Glutamatergic neuron (in vitro differentiated cells): Measurements from ENCODE around the gene PPME1. TPM values are rescaled to one million over a fixed set of nuclear protein-coding genes. Genes with fewer than 3 reads are reported as not detected.

ENCODE experiments used
- DNase-seq: peaks from one replicate; pipeline ENCODE4 v3.0.0; 2022
- H3K27ac Mint-ChIP-seq: one replicate; pipeline ENCODE4 v1.8.0; 2020; ENCODE audit warnings: mild to moderate bottlenecking, mixed read lengths, inconsistent platforms; ENCODE audit not compliant: unreplicated experiment
- H3K27me3 Mint-ChIP-seq: one replicate; pipeline ENCODE4 v1.8.0; 2020; ENCODE audit warnings: mild to moderate bottlenecking, moderate library complexity, mixed read lengths, inconsistent platforms; ENCODE audit not compliant: unreplicated experiment
- H3K36me3 Mint-ChIP-seq: one replicate; pipeline ENCODE4 v1.8.0; 2020; ENCODE audit warnings: mild to moderate bottlenecking, mixed read lengths, inconsistent platforms; ENCODE audit not compliant: unreplicated experiment
- H3K4me1 Mint-ChIP-seq: one replicate; pipeline ENCODE4 v1.8.0; 2020; ENCODE audit warnings: mild to moderate bottlenecking, low read depth, mixed read lengths, inconsistent platforms; ENCODE audit not compliant: unreplicated experiment
- H3K4me3 Mint-ChIP-seq: one replicate; pipeline ENCODE4 v1.8.0; 2020; ENCODE audit warnings: mild to moderate bottlenecking, mixed read lengths, inconsistent platforms; ENCODE audit not compliant: unreplicated experiment
- H3K9me3 Mint-ChIP-seq: one replicate; pipeline ENCODE4 v1.8.0; 2020; ENCODE audit warnings: mild to moderate bottlenecking, moderate library complexity, mixed read lengths, inconsistent platforms; ENCODE audit not compliant: unreplicated experiment
- total RNA-seq: library from RNA; stranded (reverse); fragmentation: NEBNext Ultra II Directional; extraction: Animal tissue kit (Norgen Biotek cat#: 25700); gene quantifications from one replicate; pipeline ENCODE4 v1.2.1, GENCODE V29; 2021; ENCODE audit not compliant: unreplicated experiment
- TF ChIP-seq, protein P1 (sequence below): fragments of 200-600 bp; sonication (generic); IDR thresholded peaks from one replicate; pipeline ENCODE4 v1.5.0; 2021; ENCODE audit not compliant: partially characterized antibody, unreplicated experiment

PPME1 gene
- total RNA-seq, 1 donor from 2014 or later: 65.1 TPM

- no peak for DNase-seq
- TF ChIP-seq, protein P1, sequence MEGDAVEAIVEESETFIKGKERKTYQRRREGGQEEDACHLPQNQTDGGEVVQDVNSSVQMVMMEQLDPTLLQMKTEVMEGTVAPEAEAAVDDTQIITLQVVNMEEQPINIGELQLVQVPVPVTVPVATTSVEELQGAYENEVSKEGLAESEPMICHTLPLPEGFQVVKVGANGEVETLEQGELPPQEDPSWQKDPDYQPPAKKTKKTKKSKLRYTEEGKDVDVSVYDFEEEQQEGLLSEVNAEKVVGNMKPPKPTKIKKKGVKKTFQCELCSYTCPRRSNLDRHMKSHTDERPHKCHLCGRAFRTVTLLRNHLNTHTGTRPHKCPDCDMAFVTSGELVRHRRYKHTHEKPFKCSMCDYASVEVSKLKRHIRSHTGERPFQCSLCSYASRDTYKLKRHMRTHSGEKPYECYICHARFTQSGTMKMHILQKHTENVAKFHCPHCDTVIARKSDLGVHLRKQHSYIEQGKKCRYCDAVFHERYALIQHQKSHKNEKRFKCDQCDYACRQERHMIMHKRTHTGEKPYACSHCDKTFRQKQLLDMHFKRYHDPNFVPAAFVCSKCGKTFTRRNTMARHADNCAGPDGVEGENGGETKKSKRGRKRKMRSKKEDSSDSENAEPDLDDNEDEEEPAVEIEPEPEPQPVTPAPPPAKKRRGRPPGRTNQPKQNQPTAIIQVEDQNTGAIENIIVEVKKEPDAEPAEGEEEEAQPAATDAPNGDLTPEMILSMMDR: no peak
- Mint-ChIP-seq H3K27ac (no peak overlapping the region), H3K27me3 (peaks cover 5% of the 10 kb centered on the region), H3K36me3 (no peaks in the 10 kb centered on the region), H3K4me1 (no peaks in the 10 kb centered on the region), H3K9me3 (peaks cover 6% of the 10 kb centered on the region), H3K4me3 (no peak overlapping the region)
Measured at GRCh38 chr11:74265256-74265655, 94.2 kb downstream of the PPME1 start.

- H3K4me1 Mint-ChIP-seq: no peaks in the 10 kb centered on the region
- H3K36me3 Mint-ChIP-seq: no peaks in the 10 kb centered on the region
Measured at GRCh38 chr11:74267014-74267413, 95.9 kb downstream of the PPME1 start.

GRCh38 chr11:74268456-74268855, 97.4 kb downstream of the PPME1 start:
- Mint-ChIP-seq H3K9me3 (peaks cover 2% of the 10 kb centered on the region), H3K36me3 (no peaks in the 10 kb centered on the region), H3K27me3 (peaks cover 2% of the 10 kb centered on the region), H3K4me1 (no peaks in the 10 kb centered on the region), H3K4me3 (no peak overlapping the region), H3K27ac (no peak overlapping the region)
- TF ChIP-seq, protein P1: no peak
- DNase-seq: no peak

More at GRCh38 chr11:74267014-74267413, 95.9 kb downstream of the PPME1 start:
- no peak for DNase-seq
- Mint-ChIP-seq H3K27me3 (peaks cover 5% of the 10 kb centered on the region), H3K9me3 (peaks cover 5% of the 10 kb centered on the region), H3K27ac (no peak overlapping the region), H3K4me3 (no peak overlapping the region)
- TF ChIP-seq, protein P1: no peak

DNA sequence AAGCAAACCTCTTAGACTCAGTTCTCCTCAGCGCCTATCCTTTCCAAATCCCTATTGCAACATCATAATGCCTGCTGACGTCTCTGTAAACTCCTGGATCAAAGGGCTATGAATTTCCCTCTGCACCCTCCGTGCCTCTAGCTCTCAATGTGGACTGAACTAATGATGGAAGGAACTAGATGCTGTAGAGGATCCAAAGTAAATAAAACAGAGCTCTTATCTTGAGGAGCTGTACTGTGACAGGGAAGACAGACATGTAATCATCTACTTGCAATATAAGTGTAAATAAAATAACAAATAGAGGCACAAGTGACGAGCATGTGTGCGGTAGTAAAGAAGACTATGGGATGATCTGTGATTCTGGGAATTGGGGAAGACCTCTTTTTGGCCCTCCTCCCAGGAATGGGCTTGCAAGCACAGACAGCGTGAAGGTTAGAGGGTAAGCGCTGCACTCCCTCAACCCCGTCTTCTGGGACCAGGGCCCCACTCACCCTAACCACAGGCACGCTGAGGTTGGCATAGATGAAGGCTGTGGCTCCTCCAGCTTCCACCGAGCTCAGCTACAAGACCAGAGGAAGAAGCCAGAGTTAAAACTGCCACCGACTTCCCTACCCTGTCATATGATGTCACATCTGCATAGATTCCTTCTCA, 98.2 kb downstream of the PPME1 start:
- Mint-ChIP-seq H3K4me1 (no peaks in the 10 kb centered on the region), H3K27me3 (peaks cover 2% of the 10 kb centered on the region), H3K27ac (no peak overlapping the region), H3K9me3 (peaks cover 2% of the 10 kb centered on the region), H3K36me3 (no peaks in the 10 kb centered on the region), H3K4me3 (no peak overlapping the region)
- DNase-seq: no peak
- TF ChIP-seq, protein P1: no peak

DNA sequence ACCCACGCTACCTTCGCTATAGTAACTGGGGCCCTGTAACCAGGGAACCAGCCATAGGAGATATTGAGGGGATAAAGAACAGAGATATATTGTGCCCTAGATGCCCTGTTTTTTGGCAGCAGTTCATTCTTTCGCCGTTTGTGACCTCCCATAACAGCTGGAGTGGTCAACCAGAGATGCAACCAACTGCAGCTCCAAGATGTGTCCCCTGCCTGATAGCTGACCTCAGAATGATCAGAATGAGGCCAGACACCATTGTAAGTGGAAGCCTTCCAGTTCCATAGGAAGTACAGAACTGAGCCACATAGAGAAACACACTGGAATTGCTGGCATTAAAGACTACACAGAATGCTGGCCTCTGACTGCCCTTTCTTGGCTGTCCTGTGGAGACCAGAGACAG, 101.2 kb downstream of the PPME1 start:
- DNase-seq: no peak
- peaks cover 2% of the 10 kb centered on the region for H3K9me3 Mint-ChIP-seq
- H3K36me3 Mint-ChIP-seq: no peaks in the 10 kb centered on the region
- no peaks in the 10 kb centered on the region for H3K4me1 Mint-ChIP-seq
- peaks cover 2% of the 10 kb centered on the region for H3K27me3 Mint-ChIP-seq
- no peak overlapping the region for H3K27ac Mint-ChIP-seq
- TF ChIP-seq, protein P1: no peak
- H3K4me3 Mint-ChIP-seq: no peak overlapping the region
